Mucosa of rectum (tissue), 2 donors: ENCODE measurements around the gene GRK4.
"Not testable (repeated sequence)": the region's sequence is repeated elsewhere in the genome, so short reads cannot be mapped to it uniquely, and the experiment has no call there.

ENCODE experiments used
- H3K27ac ChIP-seq, 2 donors: one replicate each; pipeline ENCODE4 v1.7.0; 2013; ENCODE audit warnings: inconsistent platforms in 2 of 2, low read depth in 2 of 2, low read length in 2 of 2
- H3K27me3 ChIP-seq, 2 donors: one replicate each; pipeline ENCODE4 v1.7.0; 2013; ENCODE audit warnings: low read length in 2 of 2; ENCODE audit not compliant: control insufficient read depth in 2 of 2, insufficient read depth in 2 of 2
- H3K36me3 ChIP-seq, 2 donors: one replicate each; pipeline ENCODE4 v1.7.0; 2013; ENCODE audit warnings: low read length in 2 of 2; ENCODE audit not compliant: control insufficient read depth in 2 of 2, insufficient read depth in 2 of 2
- H3K4me1 ChIP-seq, 2 donors: one replicate each; pipeline ENCODE4 v1.7.0; 2013; ENCODE audit warnings: low read length in 2 of 2, mild to moderate bottlenecking in 1 of 2; ENCODE audit not compliant: control insufficient read depth in 2 of 2, insufficient read depth in 2 of 2
- H3K4me3 ChIP-seq, 2 donors: one replicate each; pipeline ENCODE4 v1.7.0; 2013; ENCODE audit warnings: low read length in 2 of 2
- H3K9ac ChIP-seq, 2 donors: one replicate each; pipeline ENCODE4 v1.7.0; 2013; ENCODE audit warnings: low read length in 2 of 2, low read depth in 1 of 2, mild to moderate bottlenecking in 1 of 2
- H3K9me3 ChIP-seq, 2 donors: one replicate each; pipeline ENCODE4 v1.7.0; 2013; ENCODE audit warnings: low read length in 2 of 2; ENCODE audit not compliant: control insufficient read depth in 2 of 2
- donor health status: healthy.
- donor health status: Normal muscosa, but diverticular disease.

GRK4 gene

DNA sequence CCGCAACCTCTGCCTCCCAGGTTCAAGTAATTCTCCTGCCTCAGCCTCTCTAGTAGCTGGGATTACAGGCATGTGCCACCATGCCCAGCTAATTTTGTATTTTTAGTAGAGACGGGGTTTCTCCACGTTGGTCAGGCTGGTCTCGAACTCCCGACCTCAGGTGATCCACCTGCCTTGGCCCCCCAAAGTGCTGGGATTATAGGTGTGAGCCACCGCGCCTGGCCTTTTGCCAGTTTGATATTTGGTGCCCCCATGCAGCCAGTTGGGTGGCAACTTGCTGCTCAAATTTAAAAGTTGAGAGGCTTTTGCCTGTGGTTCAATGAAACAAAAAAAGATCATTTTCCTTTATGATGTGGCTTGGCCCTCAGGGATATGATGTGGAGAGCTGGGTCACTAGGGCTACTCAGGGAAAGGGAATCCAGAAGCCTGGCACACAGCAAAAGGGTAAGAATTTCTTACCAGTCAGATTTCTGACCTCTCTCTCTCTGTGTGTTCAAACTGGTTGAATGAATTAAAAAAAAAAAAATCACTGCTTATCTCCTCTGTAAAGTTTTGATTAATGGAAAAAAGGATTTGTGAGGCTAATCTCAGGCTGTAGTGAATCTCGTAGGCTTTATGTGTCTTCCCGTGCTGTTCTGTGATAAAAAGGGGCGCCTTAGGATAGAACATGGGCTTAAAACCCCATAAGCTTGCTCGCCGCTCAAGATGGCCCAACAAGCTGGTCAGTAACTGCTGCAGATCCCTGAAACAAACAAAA lies 87.9 kb downstream of the GRK4 start:
- not testable (repeated sequence) for H3K27me3 ChIP-seq, H3K9me3 ChIP-seq, H3K9ac ChIP-seq, H3K27ac ChIP-seq, H3K4me1 ChIP-seq, H3K4me3 ChIP-seq, H3K36me3 ChIP-seq

DNA sequence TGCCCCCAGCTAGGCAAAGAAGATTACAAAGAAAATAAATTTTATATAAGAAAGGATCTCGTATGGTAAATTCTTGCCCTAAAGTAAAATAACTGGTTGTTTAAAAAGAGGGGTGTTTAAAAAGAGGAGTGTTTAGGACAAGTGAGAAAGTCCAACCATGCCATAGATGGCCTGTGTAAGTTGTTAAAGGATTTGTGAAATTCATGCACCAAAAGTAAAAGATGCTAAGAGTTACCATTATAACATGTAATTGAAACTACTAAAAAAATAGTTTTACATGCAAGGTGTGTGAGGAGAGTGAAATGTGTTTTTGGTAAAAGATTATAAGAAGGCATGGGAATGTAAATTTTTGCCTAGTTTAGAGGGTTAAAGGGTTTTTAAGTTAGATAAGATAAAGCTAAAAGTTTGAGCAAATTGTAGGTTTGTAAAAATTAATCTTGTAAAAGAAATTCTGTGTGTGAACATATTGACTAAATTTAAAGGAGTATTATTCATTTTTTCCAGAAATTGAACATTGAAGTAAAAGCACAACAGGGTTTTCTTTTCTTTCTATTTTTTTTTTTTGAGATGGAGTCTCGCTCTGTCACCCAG lies 90.9 kb downstream of the GRK4 start:
- Histone ChIP-seq H3K9ac (no peak overlapping the region), H3K4me1 (no peaks in the 10 kb centered on the region), H3K36me3 (no peaks in the 10 kb centered on the region)

DNA sequence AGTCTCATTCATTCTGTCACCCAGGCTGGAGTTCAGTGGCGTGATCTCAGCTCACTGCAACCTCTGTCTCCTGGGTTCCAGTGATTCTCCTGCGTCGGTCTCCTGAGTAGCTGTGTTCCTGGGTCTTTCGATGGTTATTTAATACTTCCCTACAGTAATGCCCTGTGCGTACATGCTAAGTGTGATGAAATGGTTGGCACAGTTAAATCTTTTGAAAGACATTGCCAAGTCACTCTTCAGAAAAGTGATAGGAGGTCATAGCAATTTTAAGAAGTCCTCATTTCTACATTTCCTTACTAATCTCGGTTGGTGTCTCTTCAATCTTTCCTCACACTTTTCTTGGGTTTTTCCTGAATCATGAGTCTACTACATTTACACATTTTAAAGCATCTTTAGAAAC lies 96.6 kb downstream of the GRK4 start:
- no peaks in the 10 kb centered on the region for H3K36me3 ChIP-seq

More for the DNA sequence above, 90.9 kb downstream of the GRK4 start:
- Histone ChIP-seq H3K4me3 (no peak overlapping the region), H3K27me3 (no peaks in the 10 kb centered on the region), H3K27ac (no peak overlapping the region), H3K9me3 (peaks cover 0 to 5% of the 10 kb centered on the region in 2 donors)

DNA sequence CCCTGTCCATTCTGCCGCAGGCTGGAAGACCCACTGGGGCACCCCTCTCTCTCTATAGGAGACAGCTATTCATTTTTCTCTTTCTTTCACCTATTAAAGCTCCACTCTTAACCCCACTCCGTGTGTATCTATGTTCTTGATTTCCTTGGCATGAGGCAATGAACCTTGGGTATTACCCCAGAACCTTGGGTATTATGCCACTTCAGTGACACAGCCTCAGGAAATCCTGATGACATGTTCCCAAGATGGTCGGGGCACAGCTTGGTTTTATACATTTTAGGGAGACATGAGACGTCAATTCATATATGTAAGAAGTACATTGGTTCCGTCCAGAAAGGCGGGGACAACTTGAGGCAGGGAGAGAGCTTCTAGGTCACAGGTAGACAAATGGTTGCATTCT lies 97.6 kb downstream of the GRK4 start:
- H3K36me3 ChIP-seq, result no peaks in the 10 kb centered on the region
- no peaks in the 10 kb centered on the region for H3K27me3 ChIP-seq
- no peak overlapping the region for H3K4me3 ChIP-seq
- H3K27ac ChIP-seq, result no peak overlapping the region
- peaks cover 0 to 5% of the 10 kb centered on the region in 2 donors for H3K9me3 ChIP-seq
- H3K9ac ChIP-seq, result no peak overlapping the region
- H3K4me1 ChIP-seq, result no peaks in the 10 kb centered on the region

More for the DNA sequence above, 96.6 kb downstream of the GRK4 start:
- Histone ChIP-seq H3K9ac (no peak overlapping the region), H3K4me1 (no peaks in the 10 kb centered on the region), H3K27me3 (no peaks in the 10 kb centered on the region), H3K4me3 (no peak overlapping the region), H3K27ac (no peak overlapping the region), H3K9me3 (peaks cover 0 to 5% of the 10 kb centered on the region in 2 donors)

DNA sequence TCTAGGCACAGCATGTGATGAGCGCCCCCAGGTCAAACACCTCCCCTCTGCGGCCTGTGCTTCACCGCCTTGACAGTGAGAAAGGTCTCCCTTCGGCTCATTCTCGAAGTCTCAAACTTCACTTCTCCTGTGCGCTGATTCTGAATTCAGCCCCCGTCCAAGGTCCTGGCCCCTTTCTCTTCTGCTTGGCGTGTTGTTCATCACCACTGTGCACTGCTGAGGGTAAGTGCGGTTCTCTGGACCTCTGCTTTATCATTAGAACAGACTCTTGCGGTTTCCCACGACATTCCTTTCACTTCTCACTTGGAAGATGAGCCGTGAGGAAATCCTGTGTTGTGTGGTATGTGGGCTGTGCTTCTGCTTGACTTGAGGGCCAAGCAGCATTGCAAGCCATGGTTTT lies 99.1 kb downstream of the GRK4 start:
- no peaks in the 10 kb centered on the region for H3K9me3 ChIP-seq
- H3K36me3 ChIP-seq, result no peaks in the 10 kb centered on the region
- H3K27ac ChIP-seq, result no peak overlapping the region
- H3K9ac ChIP-seq, result no peak overlapping the region
- H3K4me1 ChIP-seq, result no peaks in the 10 kb centered on the region
- H3K4me3 ChIP-seq, result no peak overlapping the region
- no peaks in the 10 kb centered on the region for H3K27me3 ChIP-seq

DNA sequence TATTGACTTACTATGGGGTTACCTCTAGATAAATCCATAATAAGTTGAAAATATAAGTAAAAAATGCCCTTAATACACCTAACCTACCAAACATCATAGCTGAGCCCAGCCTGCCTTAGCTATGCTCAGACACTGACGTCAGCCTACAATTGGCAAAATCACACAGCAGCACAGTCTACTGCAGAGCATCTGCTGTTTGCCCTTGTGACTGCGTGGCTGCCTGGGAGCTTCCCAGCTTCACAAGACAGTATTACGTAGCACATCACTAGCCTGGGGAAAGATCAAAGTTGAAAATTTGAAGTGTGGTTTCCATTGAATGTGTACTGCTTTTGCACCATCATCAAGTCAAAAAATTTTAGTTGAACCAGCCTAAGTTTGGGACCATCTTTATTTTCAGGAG lies 102.2 kb downstream of the GRK4 start:
- Histone ChIP-seq H3K36me3 (no peaks in the 10 kb centered on the region), H3K27me3 (no peaks in the 10 kb centered on the region), H3K4me3 (no peak overlapping the region), H3K9me3 (no peaks in the 10 kb centered on the region), H3K4me1 (no peaks in the 10 kb centered on the region), H3K27ac (no peak overlapping the region), H3K9ac (no peak overlapping the region)

DNA sequence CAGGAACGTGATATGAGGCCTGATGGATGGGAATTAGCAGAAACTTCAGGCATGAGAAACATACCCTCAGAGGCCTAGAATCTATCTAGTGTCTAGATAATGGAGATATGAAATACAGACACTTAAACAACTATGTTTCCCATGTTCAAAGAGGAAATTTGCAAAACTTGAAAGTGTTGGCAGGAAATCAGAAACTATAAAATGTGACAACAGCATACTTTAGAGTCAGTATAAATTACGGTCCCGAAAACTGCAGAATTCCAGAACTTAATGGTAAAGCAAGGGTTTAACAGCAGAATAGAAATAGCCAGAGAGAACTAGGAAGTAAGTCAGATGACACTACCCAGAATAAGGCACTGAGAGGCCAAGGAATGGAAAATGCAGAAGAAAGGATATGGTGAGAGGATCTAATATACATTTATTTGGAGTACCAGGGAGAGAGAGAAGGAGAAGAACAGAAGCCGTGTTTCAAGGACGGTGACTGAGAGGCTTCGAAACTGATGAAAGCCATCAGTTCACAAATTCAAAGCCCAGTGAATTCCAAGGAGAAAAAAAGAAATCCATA lies 103.5 kb downstream of the GRK4 start:
- Histone ChIP-seq H3K27me3 (no peaks in the 10 kb centered on the region), H3K4me1 (no peaks in the 10 kb centered on the region), H3K4me3 (no peak overlapping the region), H3K27ac (no peak overlapping the region), H3K9ac (no peak overlapping the region), H3K9me3 (no peaks in the 10 kb centered on the region), H3K36me3 (no peaks in the 10 kb centered on the region)

DNA sequence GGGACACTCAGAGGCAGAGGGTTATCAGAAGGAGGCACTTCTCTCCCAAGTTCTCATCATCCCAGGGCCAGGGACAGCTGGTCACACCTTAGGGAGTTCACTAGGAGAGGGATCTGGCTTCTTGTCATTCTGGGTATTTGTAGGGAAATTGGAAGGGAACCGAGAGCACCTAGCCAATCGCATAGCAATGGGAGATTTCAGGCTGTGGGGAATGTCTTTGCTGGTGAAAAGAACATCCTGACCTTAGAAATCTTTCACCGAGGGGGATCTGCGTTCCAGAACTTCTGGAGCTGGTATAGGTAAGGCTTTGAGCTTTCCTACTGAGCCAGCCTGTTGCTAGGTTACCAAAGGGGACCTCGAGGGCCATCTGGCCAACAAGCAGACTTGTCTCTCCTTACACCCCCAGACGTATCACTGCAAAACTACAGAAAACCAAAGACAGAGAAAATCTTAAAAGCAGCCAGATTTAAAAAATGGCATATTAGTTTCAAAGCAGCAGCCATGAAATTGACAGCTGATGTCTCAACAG lies 104.2 kb downstream of the GRK4 start:
- no peak overlapping the region for H3K4me3 ChIP-seq
- no peaks in the 10 kb centered on the region for H3K4me1 ChIP-seq
- H3K36me3 ChIP-seq, result no peaks in the 10 kb centered on the region
- no peaks in the 10 kb centered on the region for H3K9me3 ChIP-seq
- no peak overlapping the region for H3K27ac ChIP-seq
- no peak overlapping the region for H3K9ac ChIP-seq
- no peaks in the 10 kb centered on the region for H3K27me3 ChIP-seq

DNA sequence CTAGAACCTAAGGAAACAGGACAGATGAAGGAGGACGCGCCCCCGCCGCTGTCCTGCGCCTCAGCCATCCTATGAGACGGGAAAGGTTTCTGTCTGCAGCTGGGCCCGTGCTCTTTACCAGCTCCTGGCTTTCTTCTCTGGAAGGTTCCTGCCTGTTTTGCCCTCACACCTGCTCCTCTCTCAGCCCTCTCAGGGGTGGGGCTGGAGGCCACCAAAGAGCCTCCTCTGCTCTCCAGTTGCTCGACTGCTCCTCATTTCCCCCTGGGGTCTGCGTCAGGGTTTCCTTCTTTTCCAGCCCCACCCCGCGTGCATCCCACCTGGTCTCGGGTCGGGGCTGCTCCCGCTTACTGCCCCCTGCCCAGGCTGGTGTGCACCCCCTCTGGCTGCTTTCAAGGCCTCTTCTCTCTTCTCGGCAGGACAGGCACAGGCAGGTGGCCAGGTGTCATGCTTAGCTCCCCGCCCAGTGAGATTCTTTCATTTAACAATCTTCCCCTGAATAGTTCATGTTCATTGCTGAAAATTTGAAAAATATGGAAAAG lies 106.4 kb downstream of the GRK4 start:
- Histone ChIP-seq H3K36me3 (no peaks in the 10 kb centered on the region), H3K4me3 (no peak overlapping the region), H3K4me1 (peaks cover 4 to 6% of the 10 kb centered on the region in 2 donors), H3K27me3 (no peaks in the 10 kb centered on the region), H3K9ac (no peak overlapping the region), H3K9me3 (no peaks in the 10 kb centered on the region), H3K27ac (no peak overlapping the region)
